HepG2 (cell line): ENCODE measurements around the gene C1orf21. TPM values are rescaled to one million over a fixed set of nuclear protein-coding genes. Genes with fewer than 3 reads are reported as not detected.

Source experiments
- ATAC-seq: fragments of 200-7000 bp; cut with Tn5 transposase; 3 replicates; pipeline ENCODE4 v1.9.1; 2020; ENCODE audit warnings: mild to moderate bottlenecking, moderate library complexity
- BruUV-seq: library from RNA; stranded (reverse); fragments of 400-500 nt; replicated peaks from 2 replicates; lab custom pipeline; 2021; lab: Mats Ljungman, UMichigan
- CTCF ChIA-PET: fragments of 300-600 bp; formaldehyde crosslinking; extraction: SDS; loops from one replicate; lab custom pipeline; 2021; ENCODE audit warnings: low total read pairs, inconsistent platforms, low intra/inter-chr PET ratio; lab: Yijun Ruan, JAX
- POLR2A ChIA-PET: fragments of 350-600 bp; sonication (Branson Sonifier 250); formaldehyde crosslinking; loops from one replicate; lab custom pipeline; 2020; ENCODE audit warnings: antibody characterized with exemption, inconsistent platforms; lab: Yijun Ruan, JAX
- DNase-seq: peaks from one replicate; pipeline ENCODE4 v3.0.0-alpha.2; 2015; ENCODE audit warnings: low spot score
- FAIRE-seq: peaks from 3 replicates; lab custom pipeline; 2011; peaks lifted over from hg19 to GRCh38; lab: Jason Lieb, UNC
- H2AFZ ChIP-seq: one replicate; pipeline ENCODE4 v1.6.1; 2011; ENCODE audit warnings: low read length, inconsistent platforms
- H3K27ac ChIP-seq: fragments of 300-600 bp; 3 replicates; pipeline ENCODE4 v1.8.0; 2011; ENCODE audit warnings: mixed run types, mild to moderate bottlenecking, mixed read lengths, low read length, inconsistent platforms; ENCODE audit not compliant: insufficient read depth; ENCODE audit errors: extremely low read length
- H3K27me3 ChIP-seq, 2 experiments: fragments of 200-600 bp in 1 of 2; 2 replicates in 1 of 2; 3 replicates in 1 of 2; pipeline versions ENCODE4 v1.6.0 to v1.8.0; 2011; ENCODE audit warnings: low read length in 2 of 2, mild to moderate bottlenecking in 2 of 2, moderate library complexity in 2 of 2, inconsistent platforms in 1 of 2; ENCODE audit not compliant: insufficient read depth in 2 of 2, control insufficient read depth in 1 of 2
- H3K36me3 ChIP-seq, 2 experiments: fragments of 200-600 bp in 1 of 2; replicated peaks in 1 of 2; 2 replicates in 1 of 2; 3 replicates in 1 of 2; pipeline versions ENCODE4 v1.5.1 to v1.8.0; 2011; ENCODE audit warnings: low read length in 2 of 2, inconsistent platforms in 1 of 2; ENCODE audit not compliant: insufficient read depth in 2 of 2, control insufficient read depth in 1 of 2
- H3K4me1 ChIP-seq: 2 replicates; pipeline ENCODE4 v1.5.1; 2012; ENCODE audit warnings: low read length, inconsistent platforms; ENCODE audit not compliant: insufficient read depth
- H3K4me2 ChIP-seq: 2 replicates; pipeline ENCODE4 v1.6.0; 2011; ENCODE audit warnings: low read depth, low read length, inconsistent platforms
- H3K4me3 ChIP-seq, 3 experiments: fragments of 200-600 bp in 1 of 3; sonication (generic), shearing (Covaris generic) in 1 of 3; replicated peaks in 1 of 3; 2 replicates each; pipeline ENCODE4 v1.5.1; 2011 to 2016; ENCODE audit warnings: low read length in 3 of 3, inconsistent platforms in 2 of 3, low read depth in 2 of 3, mild to moderate bottlenecking in 2 of 3, control low read depth in 1 of 3, mixed read lengths in 1 of 3; ENCODE audit not compliant: insufficient read depth in 1 of 3
- H3K79me2 ChIP-seq: one replicate; pipeline ENCODE4 v1.6.1; 2011; ENCODE audit warnings: low read length, inconsistent platforms; ENCODE audit not compliant: insufficient read depth
- H3K9ac ChIP-seq: 2 replicates; pipeline ENCODE4 v1.6.0; 2011; ENCODE audit warnings: mild to moderate bottlenecking, low read depth, low read length, inconsistent platforms; ENCODE audit not compliant: insufficient read depth
- H3K9me3 ChIP-seq: 2 replicates; pipeline ENCODE4 v1.5.1; 2012; ENCODE audit warnings: mild to moderate bottlenecking, low read length
- H4K20me1 ChIP-seq: 2 replicates; pipeline ENCODE4 v1.6.0; 2011; ENCODE audit warnings: inconsistent platforms, mild to moderate bottlenecking, low read length, moderate library complexity; ENCODE audit not compliant: insufficient read depth
- NFE2L2 ChIP-seq: fragments of 150-350 bp; IDR thresholded peaks from 2 replicates; pipeline ENCODE4 v1.6.1; 2014; ENCODE audit warnings: low read length
- ZNF224 ChIP-seq: sonication (generic); formaldehyde crosslinking; IDR thresholded peaks from 2 replicates; pipeline ENCODE4 v1.5.0; 2020; ENCODE audit warnings: mild to moderate bottlenecking, missing genetic modification reagents
- WGBS: methylation state at CpG from one replicate; pipeline ENCODE4 v1.1.6; 2017; ENCODE audit warnings: low lambda C conversion rate; 5-methylcytosine and 5-hydroxymethylcytosine counted together
- in situ Hi-C: cut with HindIII; loops from 2 replicates; pipeline ENCODE4 v1.10.0; 2017; ENCODE audit warnings: low pct_unique_long_range_greater_than_20kb; ENCODE audit not compliant: extremely low pct_ligation_motif_present
- intact Hi-C: fragments of 100-400 bp; cut with micrococcal nuclease; formaldehyde crosslinking; loops from one replicate; pipeline ENCODE4 v1.10.0; 2022; ENCODE audit not compliant: unreplicated experiment
- polyA plus RNA-seq, 8 experiments: library from polyadenylated mRNA; depleted of rRNA in 3 of 8; stranded (reverse) in 7 of 8; unstranded in 1 of 8; fragments of >200 nt; fragmentation: Illumina TruSeq in 4 of 8; extraction: Trizol in 4 of 8; gene quantifications; 2 replicates each; pipeline versions ENCODE4 v1.2.1 to v1.2.3, GENCODE V29; 2011 to 2016; ENCODE audit warnings: low read depth in 4 of 8, missing spikeins in 1 of 8, mixed read lengths in 1 of 8; ENCODE audit not compliant: insufficient read depth in 1 of 8
- total RNA-seq, 5 experiments: library from RNA; depleted of rRNA; stranded (reverse); fragments of >200 nt; fragmentation: Illumina TruSeq; extraction: Trizol; gene quantifications; 2 replicates each; pipeline ENCODE4 v1.2.3, GENCODE V29; 2016; ENCODE audit warnings: low read depth in 1 of 5
- TF ChIP-seq, protein P1 (sequence below): sonication (generic); formaldehyde crosslinking; IDR thresholded peaks from 2 replicates; pipeline ENCODE4 v1.4.0; 2020; ENCODE audit warnings: missing genetic modification reagents, mild to moderate bottlenecking, borderline replicate concordance
- TF ChIP-seq, protein P2 (sequence below), 2 experiments: sonication (generic) in 1 of 2; formaldehyde crosslinking in 1 of 2; IDR thresholded peaks; 2 replicates each; pipeline versions ENCODE4 v1.5.1 to v1.6.1; 2011 to 2020; ENCODE audit warnings: borderline replicate concordance in 1 of 2, low read depth in 1 of 2, low read length in 1 of 2, mild to moderate bottlenecking in 1 of 2, missing genetic modification reagents in 1 of 2, moderate library complexity in 1 of 2

C1orf21 gene
- total and polyA plus RNA-seq, 2 of the 13 experiments (the other 11 are each of a cell fraction or from before 2014, with no cell fraction given): not detected

DNA sequence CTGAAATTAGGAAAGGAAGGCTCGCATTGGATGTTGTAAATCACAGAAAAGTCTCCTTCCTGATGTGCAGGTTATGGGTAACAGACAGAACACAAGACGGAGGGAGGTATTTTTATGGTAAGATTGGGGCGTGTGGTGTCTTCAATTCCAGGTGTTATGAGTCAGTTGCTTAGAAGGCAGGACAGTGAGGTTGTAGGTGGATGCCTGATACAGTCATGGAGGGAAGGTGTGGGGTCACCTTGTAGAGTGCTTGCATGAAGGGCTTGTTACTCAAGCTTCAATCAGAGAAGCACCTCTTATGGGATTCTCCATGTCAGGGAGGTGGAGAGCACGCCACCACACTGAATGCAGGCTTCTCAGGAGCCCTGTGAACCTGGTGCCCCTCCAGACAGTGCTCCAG lies 63.1 kb downstream of the C1orf21 start:
- intact Hi-C loops (no loop called here), in situ Hi-C loops (no loop called here)
- WGBS: 5% methylated on average over 4 of the region's 4 CpGs
- H2AFZ ChIP-seq: no peak overlapping the region
- no peak overlapping the region for H3K27ac ChIP-seq
- no peaks in the 10 kb centered on the region for H3K9me3 ChIP-seq
- H3K36me3 ChIP-seq: no peaks in the 10 kb centered on the region
- ChIA-PET CTCF (no interaction called here), POLR2A (no interaction called here)
- no peak overlapping the region for H3K4me2 ChIP-seq
- DNase-seq (no peak), FAIRE-seq (no peak), ATAC-seq (no peak)
- TF ChIP-seq ZNF224 (CRISPR knock-in tag): no peak
- TF ChIP-seq, protein P1, sequence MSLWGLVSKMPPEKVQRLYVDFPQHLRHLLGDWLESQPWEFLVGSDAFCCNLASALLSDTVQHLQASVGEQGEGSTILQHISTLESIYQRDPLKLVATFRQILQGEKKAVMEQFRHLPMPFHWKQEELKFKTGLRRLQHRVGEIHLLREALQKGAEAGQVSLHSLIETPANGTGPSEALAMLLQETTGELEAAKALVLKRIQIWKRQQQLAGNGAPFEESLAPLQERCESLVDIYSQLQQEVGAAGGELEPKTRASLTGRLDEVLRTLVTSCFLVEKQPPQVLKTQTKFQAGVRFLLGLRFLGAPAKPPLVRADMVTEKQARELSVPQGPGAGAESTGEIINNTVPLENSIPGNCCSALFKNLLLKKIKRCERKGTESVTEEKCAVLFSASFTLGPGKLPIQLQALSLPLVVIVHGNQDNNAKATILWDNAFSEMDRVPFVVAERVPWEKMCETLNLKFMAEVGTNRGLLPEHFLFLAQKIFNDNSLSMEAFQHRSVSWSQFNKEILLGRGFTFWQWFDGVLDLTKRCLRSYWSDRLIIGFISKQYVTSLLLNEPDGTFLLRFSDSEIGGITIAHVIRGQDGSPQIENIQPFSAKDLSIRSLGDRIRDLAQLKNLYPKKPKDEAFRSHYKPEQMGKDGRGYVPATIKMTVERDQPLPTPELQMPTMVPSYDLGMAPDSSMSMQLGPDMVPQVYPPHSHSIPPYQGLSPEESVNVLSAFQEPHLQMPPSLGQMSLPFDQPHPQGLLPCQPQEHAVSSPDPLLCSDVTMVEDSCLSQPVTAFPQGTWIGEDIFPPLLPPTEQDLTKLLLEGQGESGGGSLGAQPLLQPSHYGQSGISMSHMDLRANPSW (CRISPR knock-in tag): no peak
- no peak for TF ChIP-seq NFE2L2
- TF ChIP-seq, protein P2, sequence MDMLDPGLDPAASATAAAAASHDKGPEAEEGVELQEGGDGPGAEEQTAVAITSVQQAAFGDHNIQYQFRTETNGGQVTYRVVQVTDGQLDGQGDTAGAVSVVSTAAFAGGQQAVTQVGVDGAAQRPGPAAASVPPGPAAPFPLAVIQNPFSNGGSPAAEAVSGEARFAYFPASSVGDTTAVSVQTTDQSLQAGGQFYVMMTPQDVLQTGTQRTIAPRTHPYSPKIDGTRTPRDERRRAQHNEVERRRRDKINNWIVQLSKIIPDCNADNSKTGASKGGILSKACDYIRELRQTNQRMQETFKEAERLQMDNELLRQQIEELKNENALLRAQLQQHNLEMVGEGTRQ (IDR thresholded peaks at IDR 0.05; ENCODE audit: low read depth, low read length): no peak
- TF ChIP-seq, protein P2 (CRISPR knock-in tag; IDR thresholded peaks at IDR 0.05; ENCODE audit: borderline replicate concordance): no peak
- BruUV-seq: no TSS peak
- H3K4me3 ChIP-seq: no peak overlapping the region
- no peaks in the 10 kb centered on the region for H3K27me3 ChIP-seq
- H3K4me1 ChIP-seq: no peaks in the 10 kb centered on the region
- H3K9ac ChIP-seq: no peak overlapping the region
- H3K79me2 ChIP-seq: no peaks in the 10 kb centered on the region
- H4K20me1 ChIP-seq: no peaks in the 10 kb centered on the region
